ENCODE data around the gene LHX2.

GRCh38 chr9:123996731-123997421, 14.7 kb upstream of the LHX2 start:
- no peak for TF ChIP-seq TAF1 (IDR thresholded peaks at IDR 0.05; ENCODE audit: low read depth)
- no peak for TF ChIP-seq CEBPB (IDR thresholded peaks at IDR 0.05)
- TF ChIP-seq USF1 (IDR thresholded peaks at IDR 0.05): no peak
- TF ChIP-seq, protein P1, sequence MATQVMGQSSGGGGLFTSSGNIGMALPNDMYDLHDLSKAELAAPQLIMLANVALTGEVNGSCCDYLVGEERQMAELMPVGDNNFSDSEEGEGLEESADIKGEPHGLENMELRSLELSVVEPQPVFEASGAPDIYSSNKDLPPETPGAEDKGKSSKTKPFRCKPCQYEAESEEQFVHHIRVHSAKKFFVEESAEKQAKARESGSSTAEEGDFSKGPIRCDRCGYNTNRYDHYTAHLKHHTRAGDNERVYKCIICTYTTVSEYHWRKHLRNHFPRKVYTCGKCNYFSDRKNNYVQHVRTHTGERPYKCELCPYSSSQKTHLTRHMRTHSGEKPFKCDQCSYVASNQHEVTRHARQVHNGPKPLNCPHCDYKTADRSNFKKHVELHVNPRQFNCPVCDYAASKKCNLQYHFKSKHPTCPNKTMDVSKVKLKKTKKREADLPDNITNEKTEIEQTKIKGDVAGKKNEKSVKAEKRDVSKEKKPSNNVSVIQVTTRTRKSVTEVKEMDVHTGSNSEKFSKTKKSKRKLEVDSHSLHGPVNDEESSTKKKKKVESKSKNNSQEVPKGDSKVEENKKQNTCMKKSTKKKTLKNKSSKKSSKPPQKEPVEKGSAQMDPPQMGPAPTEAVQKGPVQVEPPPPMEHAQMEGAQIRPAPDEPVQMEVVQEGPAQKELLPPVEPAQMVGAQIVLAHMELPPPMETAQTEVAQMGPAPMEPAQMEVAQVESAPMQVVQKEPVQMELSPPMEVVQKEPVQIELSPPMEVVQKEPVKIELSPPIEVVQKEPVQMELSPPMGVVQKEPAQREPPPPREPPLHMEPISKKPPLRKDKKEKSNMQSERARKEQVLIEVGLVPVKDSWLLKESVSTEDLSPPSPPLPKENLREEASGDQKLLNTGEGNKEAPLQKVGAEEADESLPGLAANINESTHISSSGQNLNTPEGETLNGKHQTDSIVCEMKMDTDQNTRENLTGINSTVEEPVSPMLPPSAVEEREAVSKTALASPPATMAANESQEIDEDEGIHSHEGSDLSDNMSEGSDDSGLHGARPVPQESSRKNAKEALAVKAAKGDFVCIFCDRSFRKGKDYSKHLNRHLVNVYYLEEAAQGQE (IDR thresholded peaks at IDR 0.05; ENCODE audit: low read depth): no peak
- no peak for TF ChIP-seq RAD21 (IDR thresholded peaks at IDR 0.05; ENCODE audit: low read depth)
- TF ChIP-seq MAX (IDR thresholded peaks at IDR 0.05): no peak
- TF ChIP-seq CREB1 (IDR thresholded peaks at IDR 0.05; ENCODE audit: low read depth): no peak
